Thoracic aorta (tissue), 2 donors: ENCODE measurements around the gene TYROBP. TPM values are rescaled to one million over a fixed set of nuclear protein-coding genes. Genes with fewer than 3 reads are reported as not detected.

Experiments used
- ATAC-seq: fragments of 150-250 bp; one replicate; pipeline ENCODE4 v1.8.0; 2017; ENCODE audit warnings: low read depth; ENCODE audit not compliant: insufficient number of reproducible peaks, low FRiP score
- DNase-seq: peaks from one replicate; pipeline ENCODE4 v3.0.0-alpha.2; 2020; ENCODE audit warnings: low spot score
- H3K27ac ChIP-seq, 2 donors: fragments of 200-600 bp; sonication (generic); 1 replicate in 1 of 2; 2 replicates in 1 of 2; pipeline ENCODE4 v1.5.1; 2016; ENCODE audit warnings: mild to moderate bottlenecking in 2 of 2, moderate library complexity in 2 of 2
- H3K27me3 ChIP-seq: fragments of 200-600 bp; sonication (generic); replicated peaks from 2 replicates; pipeline ENCODE4 v1.6.0; 2016; ENCODE audit warnings: mild to moderate bottlenecking; ENCODE audit not compliant: insufficient read depth
- H3K36me3 ChIP-seq: fragments of 200-600 bp; sonication (generic); one replicate; pipeline ENCODE4 v1.5.1; 2016
- H3K4me1 ChIP-seq, 2 donors: fragments of 200-600 bp; sonication (generic); 1 replicate in 1 of 2; 2 replicates in 1 of 2; pipeline versions ENCODE4 v1.5.1 to v1.6.0; 2016; ENCODE audit warnings: low read depth in 2 of 2, mild to moderate bottlenecking in 1 of 2; ENCODE audit not compliant: control insufficient read depth in 1 of 2
- H3K4me3 ChIP-seq: fragments of 200-600 bp; sonication (generic); 2 replicates; pipeline ENCODE4 v1.5.1; 2016; ENCODE audit warnings: mild to moderate bottlenecking
- H3K9me3 ChIP-seq: fragments of 200-600 bp; sonication (generic); 2 replicates; pipeline ENCODE4 v1.5.1; 2016
- total RNA-seq, 2 donors: library from RNA; depleted of rRNA; stranded (reverse); fragments of >200 nt; gene quantifications; one replicate each; pipeline versions ENCODE4 v1.1.0 to v1.2.3, GENCODE V29; 2016
- TF ChIP-seq, protein P1 (sequence below): fragments of 200-600 bp; sonication (generic); IDR thresholded peaks from one replicate; pipeline ENCODE4 v1.5.1; 2019; ENCODE audit warnings: antibody characterized with exemption

TYROBP gene
- total RNA-seq, 2 donors from 2014 or later: 155 to 247 TPM

DNA sequence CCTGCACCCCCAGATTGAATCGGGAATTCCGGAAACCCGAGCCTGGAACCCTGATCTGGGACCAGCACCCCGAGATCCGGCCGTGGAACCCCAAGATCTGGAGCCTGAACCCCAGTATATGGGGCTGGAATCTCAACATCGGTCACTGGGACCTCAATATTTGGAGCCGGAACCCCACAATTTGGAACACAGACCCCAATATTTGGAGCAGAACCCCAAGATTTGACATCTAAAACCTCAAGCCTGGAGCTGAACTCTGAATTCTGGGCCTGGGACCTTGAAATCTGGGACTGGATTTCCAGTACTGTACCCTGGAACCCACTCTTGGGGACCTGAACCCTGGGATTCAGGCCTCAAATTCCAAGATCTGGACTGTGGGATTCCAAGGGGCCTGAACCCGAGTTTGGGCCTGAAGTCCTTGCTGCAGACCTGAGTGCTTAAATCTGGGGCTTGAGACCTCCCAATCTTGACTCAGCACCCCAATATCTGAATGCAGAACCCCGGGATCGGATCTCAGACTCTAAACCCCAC, 28.7 kb upstream of the TYROBP start:
- TF ChIP-seq, protein P1, sequence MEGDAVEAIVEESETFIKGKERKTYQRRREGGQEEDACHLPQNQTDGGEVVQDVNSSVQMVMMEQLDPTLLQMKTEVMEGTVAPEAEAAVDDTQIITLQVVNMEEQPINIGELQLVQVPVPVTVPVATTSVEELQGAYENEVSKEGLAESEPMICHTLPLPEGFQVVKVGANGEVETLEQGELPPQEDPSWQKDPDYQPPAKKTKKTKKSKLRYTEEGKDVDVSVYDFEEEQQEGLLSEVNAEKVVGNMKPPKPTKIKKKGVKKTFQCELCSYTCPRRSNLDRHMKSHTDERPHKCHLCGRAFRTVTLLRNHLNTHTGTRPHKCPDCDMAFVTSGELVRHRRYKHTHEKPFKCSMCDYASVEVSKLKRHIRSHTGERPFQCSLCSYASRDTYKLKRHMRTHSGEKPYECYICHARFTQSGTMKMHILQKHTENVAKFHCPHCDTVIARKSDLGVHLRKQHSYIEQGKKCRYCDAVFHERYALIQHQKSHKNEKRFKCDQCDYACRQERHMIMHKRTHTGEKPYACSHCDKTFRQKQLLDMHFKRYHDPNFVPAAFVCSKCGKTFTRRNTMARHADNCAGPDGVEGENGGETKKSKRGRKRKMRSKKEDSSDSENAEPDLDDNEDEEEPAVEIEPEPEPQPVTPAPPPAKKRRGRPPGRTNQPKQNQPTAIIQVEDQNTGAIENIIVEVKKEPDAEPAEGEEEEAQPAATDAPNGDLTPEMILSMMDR: no peak
- Histone ChIP-seq H3K4me3 (peak overlapping the region; percentile 95), H3K27me3 (no peaks in the 10 kb centered on the region), H3K9me3 (no peaks in the 10 kb centered on the region), H3K36me3 (peaks cover 3% of the 10 kb centered on the region), H3K27ac (peak overlapping the region; percentile 60 to 86), H3K4me1 (peaks cover 11 to 34% of the 10 kb centered on the region in 2 donors)
- DNase-seq (no peak), ATAC-seq (no peak)

DNA sequence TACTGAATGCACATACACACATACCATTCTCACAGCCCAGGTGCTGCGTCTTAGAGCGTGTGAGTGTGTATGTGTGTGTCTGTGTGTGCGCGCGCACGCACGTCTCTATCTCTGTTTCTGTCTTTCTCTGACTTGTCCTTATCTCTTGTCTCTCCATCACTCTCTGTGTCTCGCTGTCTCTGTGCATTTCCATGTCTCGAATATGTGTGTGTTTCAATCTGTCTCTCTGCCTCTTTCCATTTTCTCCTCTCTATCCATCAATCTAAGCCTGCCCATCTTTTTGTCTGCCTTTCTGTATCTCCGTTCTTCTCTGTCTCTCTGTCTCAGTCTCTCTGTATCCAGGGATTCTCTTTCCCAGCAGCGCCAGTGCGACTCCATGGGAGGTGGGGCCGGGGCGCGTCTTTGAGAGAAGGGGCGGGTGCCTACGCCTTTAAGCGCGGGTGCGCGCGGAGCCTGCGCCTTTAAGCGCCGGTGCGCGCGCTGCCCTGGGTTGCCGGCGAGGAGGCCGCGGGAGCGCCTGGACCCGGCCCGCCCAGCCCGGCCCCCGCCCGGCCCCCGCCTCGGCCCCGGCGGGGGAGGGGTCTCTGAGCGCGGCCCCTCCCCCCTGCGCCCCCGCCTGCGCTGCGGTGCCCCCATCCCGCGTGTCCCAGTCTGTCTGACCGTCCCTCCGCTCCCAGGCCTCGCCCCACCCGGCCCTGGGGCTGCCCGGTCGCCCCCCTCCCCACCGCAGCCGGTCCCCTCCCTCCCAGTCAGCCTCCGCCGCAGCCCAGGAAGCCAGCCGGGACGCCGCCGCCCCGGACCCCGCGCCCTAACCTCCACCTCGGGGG, 28.0 kb upstream of the TYROBP start, which contains the start of gene LRFN3:
Gene LRFN3, plus strand, starts transcription at position 464 of the 827 bp plus-strand sequence. CDS start 3,052 bp downstream, outside the sequence.
- Histone ChIP-seq H3K36me3 (peaks cover 3% of the 10 kb centered on the region), H3K4me1 (peaks cover 11 to 36% of the 10 kb centered on the region in 2 donors), H3K9me3 (no peaks in the 10 kb centered on the region), H3K27ac (peak within 1 kb of the TSS; percentile 60 to 86), H3K4me3 (peak within 1 kb of the TSS; percentile 95), H3K27me3 (no peaks in the 10 kb centered on the region)
- DNase-seq: no peak
- no peak for ATAC-seq
- TF ChIP-seq, protein P1: no peak

DNA sequence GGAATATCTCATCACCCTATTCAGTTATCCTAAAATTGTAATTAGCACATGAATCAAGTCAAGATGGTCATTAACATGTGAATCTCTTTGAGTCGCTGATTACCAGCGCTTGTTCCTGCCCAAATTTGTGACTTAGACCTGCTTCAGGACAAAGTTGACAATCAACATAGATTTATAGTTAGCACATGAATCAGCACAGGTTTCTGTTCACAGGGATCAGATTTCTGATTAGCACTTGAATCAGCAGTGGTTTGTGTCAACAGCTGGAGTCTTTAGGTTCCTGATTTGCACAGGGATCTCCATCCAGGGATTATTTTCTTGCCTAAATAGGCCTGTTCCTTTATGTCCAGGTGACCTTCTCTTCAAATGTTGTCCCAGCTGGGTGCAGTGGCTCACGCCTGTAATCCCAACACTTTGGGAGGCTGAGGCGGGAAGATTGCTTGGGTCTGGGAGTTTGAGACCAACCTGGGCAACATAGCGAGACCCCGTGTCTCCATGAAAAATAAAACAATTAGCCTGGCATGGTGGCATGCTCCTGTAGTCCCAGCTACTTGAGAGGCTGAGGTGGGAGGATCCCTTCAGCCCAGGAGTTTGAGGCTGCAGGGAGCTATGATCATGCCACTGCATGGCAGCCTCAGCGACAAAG, 24.3 kb upstream of the TYROBP start:
- ATAC-seq (no peak), DNase-seq (no peak)
- Histone ChIP-seq H3K4me1 (peaks cover 13 to 21% of the 10 kb centered on the region in 2 donors), H3K27ac (no peak overlapping the region), H3K9me3 (no peaks in the 10 kb centered on the region), H3K36me3 (no peaks in the 10 kb centered on the region), H3K4me3 (no peak overlapping the region), H3K27me3 (no peaks in the 10 kb centered on the region)
- TF ChIP-seq, protein P1: no peak

DNA sequence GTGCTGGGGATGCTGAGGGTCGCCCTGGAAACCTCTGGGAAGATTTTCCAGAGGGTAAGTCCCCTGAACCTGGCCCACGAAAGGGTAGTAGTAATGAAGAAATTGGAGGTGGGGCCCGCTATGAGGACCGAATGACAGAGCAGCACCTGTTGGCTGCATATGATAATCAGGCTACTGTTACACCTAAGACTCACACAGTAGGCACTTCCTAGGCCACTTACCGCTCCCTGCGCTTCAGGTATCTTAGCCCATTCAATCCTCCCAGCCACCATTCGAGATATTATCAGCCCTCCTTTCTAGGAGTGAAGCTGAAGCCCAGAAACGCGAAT, 23.7 kb upstream of the TYROBP start:
- Histone ChIP-seq H3K9me3 (no peaks in the 10 kb centered on the region), H3K4me3 (peak overlapping the region; percentile 52), H3K27me3 (no peaks in the 10 kb centered on the region), H3K4me1 (peaks cover 8 to 15% of the 10 kb centered on the region in 2 donors), H3K36me3 (no peaks in the 10 kb centered on the region), H3K27ac (no peak overlapping the region)
- ATAC-seq (no peak), DNase-seq (no peak)
- TF ChIP-seq, protein P1: no peak
